Smooth muscle cell of bladder (primary cell): Measurements from ENCODE around the gene OR4X1. TPM values are rescaled to one million over a fixed set of nuclear protein-coding genes. Genes with fewer than 3 reads are reported as not detected.

Source experiments
- total RNA-seq: library from RNA; depleted of rRNA; stranded (reverse); fragments of >200 nt; gene quantifications from 2 replicates; pipeline ENCODE4 v1.2.3, GENCODE V29; 2014

OR4X1 gene
- not detected in 2 replicates for total RNA-seq

GRCh38 chr11:48263423-48263911 is at the start of gene OR4X1:
Gene OR4X1 (plus strand): TSS chr11:48263861. CDS start chr11:48263861, 0 bp downstream.

GRCh38 chr11:48216510-48216909 is 47.2 kb upstream of the OR4X1 start, which contains the start of gene OR4B1:
Gene OR4B1 (plus strand): TSS chr11:48216810. CDS start chr11:48216810, 0 bp downstream.

GRCh38 chr11:48244804-48245203 is 18.9 kb upstream of the OR4X1 start, which contains the start of gene OR4X2:
Gene OR4X2 (plus strand): TSS chr11:48245104. CDS start chr11:48245104, 0 bp downstream.

GRCh38 chr11:48305923-48306322 is 42.3 kb downstream of the OR4X1 start, which contains the start of gene OR4S1:
Gene OR4S1 (plus strand): TSS chr11:48306223. CDS start chr11:48306223, 0 bp downstream.

Other genes with a start within 250 kb of the OR4X1 start
- gene OR4B1, start 47.1 kb upstream of the OR4X1 start, total RNA-seq: not detected in 2 replicates
- gene OR4X2, start 18.8 kb upstream of the OR4X1 start, total RNA-seq: not detected in 2 replicates
- not detected in 2 replicates for gene OR4S1, start 42.4 kb downstream of the OR4X1 start, total RNA-seq
- not detected in 2 replicates for gene OR4C3, start 61.1 kb downstream of the OR4X1 start, total RNA-seq
- gene OR4C5, start 102.6 kb downstream of the OR4X1 start, total RNA-seq: not detected in 2 replicates
- gene OR4A47, start 224.9 kb downstream of the OR4X1 start, total RNA-seq: not detected in 2 replicates